ENCODE data around the gene ZBTB33.

ZBTB33 gene

DNA sequence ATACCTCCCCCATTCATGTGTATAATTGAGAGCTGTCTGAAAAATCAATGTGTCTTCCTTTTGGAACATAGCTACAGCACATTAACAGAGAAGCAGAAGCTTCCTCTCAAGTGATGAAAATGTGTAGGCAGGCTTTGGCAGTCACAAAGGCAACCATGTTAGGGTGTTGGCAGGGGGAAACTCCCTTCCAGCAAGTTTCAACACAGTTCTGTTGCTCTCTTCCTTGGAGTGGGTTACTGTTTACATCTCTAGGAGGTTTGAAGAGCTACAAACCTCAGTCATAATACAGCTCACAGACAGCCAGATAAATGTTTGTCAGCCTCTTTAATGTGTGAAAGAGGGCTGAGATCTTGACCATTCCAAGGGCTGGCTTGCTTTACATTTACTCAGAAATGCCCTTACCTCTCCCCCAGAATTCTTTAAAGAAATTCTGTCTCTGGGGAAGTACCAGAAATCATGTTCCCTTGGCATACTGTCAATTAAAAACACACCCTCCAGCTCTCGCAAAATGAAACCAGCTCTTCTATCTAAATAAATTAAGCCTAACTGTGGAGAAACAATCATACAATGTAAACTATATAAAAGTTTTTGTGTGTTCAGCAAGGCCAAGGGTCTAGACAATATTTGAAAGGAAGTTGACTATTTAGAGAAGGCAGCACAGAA is 18.9 kb downstream of the ZBTB33 start:
- peak; percentile 84 for DNase-seq

DNA sequence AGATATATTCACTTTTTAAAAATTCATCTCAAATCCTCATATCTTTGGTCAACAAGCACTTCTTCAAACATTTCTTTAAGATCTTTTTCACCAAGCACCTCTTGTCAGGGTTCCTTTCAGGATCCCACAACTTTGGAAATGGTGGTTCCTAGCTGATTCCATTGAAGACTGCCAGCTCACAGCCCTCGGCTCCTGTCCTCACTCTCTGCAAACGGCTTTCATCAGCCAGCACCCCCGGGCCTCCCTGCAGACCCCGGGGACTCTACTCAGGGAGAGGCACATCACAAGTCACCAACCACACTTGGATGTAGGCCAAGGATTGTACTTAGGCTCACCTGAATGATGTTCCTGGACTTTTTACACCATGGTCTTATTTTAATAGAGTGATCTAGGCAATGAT is 20.0 kb downstream of the ZBTB33 start:
- no peak for DNase-seq

DNA sequence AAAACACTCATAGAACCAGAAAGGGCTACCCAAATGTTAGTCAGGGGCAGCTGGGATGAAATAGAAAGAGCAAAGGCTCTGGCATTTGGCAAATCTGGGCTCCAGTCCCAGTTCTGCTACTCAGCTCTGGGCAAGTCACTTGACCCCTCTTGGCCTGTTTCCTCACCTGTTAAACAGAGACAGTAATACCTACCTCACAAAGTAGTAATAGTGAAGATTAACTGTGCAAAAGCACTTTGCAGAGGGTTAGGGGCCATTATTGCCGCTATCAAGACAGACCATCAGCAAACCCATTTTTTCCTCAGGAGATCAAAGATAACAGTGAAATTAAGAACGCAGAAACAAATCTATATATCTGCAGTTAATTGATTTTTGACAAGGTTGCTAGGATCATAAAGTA is 20.6 kb downstream of the ZBTB33 start:
- no peak for DNase-seq

DNA sequence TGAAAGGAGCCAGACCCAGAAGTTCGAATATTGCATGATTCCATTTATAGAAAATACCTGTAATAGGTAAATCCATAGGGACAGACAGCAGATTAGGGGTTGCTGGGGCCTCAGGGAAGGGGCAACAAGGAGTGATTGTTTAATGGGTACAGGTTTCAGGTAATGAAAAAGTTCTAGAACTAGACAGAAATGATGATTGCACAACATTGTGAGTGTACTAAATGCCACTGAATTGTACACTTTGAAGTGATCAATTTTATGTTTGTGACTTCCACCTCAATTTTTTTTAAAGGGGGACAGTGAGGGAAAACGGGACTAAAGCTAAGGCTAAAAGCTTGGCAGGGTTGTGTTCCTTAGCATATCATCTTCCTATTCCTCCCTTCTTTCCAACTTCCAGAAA is 23.5 kb downstream of the ZBTB33 start:
- no peak for DNase-seq

DNA sequence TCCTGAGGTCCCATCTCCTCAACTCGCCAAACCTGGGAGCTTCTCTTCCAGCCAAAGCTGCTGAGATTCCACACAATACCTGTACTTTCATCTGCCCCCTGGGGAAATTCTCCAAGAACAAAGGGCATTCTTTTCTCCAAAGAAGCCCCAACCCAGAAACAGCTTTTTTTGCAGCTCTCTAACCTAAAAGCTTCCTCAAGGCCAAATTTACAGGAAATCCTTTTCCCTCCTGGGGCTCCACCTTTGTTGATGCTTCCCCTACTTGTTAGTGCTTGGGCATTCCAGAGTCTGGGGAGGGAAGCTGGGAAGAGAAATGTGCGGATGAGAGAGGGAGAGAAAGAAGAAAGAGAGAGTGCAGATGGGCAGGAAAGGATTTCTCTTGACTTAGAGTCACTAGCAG is 24.3 kb downstream of the ZBTB33 start:
- DNase-seq, result no peak

DNA sequence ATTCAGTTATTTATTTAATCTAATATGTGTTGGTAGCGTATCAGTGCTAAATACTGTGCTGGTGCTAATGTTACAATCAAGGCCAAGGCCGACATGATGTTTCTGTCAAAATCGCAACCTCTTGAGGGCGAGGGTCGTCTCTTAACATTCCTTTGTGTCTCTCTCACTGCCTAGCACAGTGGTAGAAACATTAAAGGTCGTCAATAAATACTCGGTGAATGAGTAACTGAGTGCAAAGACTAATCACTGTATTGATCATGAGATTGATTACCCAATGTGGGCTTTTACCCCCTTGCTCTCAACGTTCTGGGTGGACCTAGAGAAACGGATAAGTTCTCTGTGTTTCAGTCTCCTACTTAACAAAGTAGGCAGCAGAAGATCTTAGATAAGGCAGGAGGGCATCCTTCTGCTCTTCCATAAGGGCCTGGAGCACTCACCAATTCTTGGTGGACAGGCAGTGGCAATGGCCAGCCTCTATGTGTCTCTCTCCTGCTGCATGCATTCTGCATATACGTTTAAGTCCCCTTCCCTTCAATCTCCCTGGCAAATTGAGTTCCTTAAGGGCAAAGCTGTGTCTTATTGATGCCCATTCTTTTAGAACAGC is 30.5 kb downstream of the ZBTB33 start:
- DNase-seq, result no peak

DNA sequence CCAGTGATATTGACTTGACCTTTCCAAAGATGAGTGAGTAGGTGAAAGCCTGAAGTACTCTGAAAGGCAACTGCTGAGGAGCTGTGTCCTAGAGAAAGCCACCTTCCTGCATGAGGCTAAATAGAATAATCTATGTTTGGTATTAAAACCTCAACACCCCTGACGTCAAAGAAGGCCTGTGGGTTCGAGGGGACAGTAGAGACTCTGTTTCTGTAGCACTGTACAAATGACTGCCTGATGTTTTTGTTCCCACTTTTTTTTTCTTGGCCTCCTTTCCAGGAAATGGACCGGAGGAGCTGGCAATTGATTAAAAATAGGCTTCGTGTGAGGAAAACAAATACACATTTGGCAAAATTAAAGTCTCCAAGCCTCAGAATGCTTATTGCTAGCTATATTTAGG is 31.1 kb downstream of the ZBTB33 start:
- DNase-seq, result no peak

DNA sequence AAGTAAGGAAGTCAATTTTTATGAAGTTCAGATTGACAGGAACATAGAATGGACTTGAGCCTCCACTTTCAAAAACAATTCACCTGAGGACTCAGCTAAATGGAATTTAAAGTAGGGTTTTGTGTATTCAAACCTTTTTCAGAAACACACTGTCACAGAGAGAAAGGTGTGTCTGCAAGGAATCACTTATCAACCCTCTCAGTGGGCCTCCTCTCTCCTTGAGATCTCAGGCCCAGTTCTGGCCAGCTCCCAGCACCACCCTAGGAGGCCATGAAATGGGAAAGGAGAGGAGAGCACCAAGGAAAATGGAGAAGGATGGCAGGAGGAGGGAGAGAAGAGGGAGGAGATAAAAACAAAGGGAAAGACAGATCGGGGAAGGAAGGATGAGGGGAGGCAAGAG is 32.1 kb downstream of the ZBTB33 start:
- DNase-seq, result no peak

DNA sequence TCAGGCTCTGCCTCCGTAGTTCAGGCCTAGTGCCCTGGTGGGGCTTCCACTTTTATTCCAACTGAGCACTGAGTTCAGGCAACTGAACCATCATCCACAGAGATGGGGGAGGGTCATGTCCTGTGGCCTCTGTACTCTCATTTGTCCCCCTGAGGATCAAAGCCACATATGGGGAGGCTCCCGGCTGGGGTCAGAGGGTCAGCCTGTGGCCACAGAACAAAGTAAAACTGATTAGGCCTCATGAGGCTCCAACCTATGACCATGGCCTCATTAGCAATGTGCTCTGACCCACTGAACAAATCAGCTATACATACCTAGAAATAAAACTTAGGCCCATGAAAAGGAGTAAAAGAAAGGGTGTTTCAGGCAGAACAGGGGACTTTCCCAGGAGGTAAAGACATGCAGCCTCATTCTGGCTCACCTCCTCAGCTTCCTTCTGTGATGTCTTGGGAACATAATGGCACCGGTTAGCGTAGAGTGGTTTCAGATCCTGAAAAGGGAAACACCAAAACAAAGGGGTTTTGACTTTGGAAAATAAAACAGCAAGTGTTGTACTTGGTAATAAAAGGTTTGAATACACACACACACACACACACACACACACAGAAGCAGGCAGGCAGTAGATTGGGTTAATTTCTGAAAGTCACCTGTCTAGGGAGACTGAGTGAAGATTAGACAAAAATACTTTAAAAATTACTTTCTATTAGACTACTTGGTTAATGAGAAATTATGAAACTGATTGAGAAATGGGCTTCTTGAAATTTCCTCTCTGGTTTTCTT is 36.3 kb downstream of the ZBTB33 start:
- peak; percentile 38 for DNase-seq

DNA sequence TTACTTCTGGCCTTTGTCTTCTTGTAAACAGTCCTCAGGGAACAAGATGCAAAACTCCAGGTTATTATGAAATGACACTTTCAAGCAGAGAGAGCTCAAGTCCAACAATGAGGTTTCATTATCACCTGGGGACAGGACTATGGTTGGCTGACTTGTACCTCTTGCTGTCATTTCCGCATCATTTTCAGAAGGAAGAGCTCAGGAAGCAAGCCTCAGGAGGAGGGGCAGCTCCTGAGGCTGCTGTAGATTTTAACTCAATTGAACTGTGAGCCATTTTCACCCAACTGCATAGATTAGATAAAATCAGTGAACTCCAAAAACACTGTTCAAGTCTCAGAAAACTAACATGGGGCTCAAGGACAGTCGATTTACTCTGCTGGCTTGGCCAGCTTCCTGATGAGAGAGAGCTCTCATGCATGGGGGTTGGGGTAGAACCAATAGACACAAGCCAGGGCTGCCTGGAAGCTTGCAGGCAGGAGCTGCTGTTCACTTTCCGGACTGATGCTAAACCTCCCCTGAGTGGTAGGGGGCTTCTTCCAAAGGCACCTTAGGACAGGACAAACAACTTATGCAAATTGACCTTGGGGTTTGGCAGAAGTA is 37.0 kb downstream of the ZBTB33 start:
- no peak for DNase-seq

DNA sequence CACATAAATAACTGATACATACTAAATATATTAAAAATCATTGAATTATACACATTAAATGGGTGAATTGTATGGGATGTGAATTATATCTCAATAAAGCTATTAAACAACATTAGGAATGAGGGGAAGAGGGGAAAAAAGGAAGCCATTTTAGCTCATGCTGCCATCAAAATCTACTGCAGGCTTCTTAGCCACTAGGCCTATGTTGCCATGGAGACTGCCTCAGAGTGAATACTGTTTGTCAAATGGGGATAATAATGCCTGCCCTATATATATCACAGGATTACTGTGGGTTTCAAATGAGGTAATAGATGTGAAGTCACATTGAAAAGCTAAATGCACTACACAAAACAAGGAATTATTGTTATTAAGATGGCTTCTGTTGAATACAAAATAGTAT is 39.5 kb downstream of the ZBTB33 start:
- DNase-seq, result no peak

DNA sequence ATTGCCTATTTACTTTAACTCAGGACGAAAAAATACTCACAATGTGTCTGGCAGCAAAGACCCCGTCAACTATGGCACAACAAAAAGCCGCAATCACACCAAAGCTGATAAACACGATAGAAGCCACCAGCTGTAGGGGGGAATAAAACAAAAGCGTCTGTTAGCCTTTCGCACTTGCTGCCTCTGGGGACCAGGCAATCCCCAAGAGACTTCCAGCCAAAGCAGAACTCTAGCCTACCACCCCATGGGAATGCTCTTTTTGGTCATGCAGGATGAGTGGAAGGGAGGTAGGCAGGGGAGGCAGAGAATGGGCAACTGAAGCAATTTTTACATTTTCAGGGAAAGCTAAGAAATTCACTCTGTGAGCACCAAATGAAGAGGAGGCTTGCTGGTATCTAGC is 40.6 kb downstream of the ZBTB33 start:
- DNase-seq, result no peak

DNA sequence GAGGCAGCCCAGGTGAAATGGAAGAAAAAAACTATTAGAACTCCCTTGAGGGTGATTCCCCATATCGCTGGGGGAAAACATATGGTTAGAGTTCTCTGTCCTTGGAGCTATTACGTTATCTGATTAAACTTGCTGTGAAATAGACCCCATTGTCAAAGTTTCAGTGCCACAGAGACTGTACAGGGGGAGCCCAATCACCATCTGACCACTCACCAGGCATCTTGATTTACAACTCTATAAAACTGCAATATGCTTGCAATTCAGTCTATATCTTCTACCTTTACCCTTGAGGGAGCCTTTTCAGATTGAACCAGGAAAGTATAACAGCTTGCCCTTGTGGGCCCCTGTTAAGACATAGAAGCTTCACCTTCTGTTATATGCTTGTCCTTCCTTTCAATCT is 42.4 kb downstream of the ZBTB33 start:
- DNase-seq, result no peak

DNA sequence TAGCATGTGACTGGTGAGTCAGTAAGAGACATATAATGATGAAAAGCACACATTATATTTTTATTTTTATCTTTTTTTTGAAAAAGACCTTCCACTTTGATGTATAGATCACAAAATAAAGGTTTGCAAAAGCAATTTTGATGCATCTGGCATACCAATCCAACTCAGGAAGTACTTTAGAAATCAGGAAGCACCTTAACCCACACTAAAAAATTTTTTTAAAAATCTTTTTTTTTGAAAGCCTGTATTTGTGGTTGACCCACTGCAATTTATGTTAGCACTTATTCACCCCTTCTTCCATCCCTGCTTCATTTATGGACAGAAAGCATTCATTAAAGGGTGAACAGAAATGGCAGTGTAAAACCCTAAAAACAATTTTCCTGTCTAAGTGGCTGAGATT is 44.0 kb downstream of the ZBTB33 start:
- no peak for DNase-seq

DNA sequence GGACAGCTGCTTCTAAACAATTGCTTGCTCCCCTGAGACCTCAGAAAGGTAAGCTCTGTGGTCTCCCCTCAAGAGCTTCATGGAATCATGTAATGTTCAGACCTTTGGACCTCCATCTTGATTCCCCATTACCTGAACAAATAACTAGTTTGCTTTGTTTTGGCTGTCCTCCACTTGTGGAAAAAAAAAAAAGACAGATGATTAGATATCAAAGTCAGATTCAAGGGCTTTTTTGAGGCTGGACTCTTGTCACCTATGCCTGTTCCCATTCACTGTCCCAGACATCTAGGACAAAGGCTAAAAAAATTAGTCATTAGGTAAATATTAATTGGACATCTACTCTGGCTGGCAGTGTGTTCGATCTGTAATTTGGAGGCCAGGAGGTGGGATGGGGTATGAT is 47.3 kb downstream of the ZBTB33 start:
- DNase-seq, result no peak

DNA sequence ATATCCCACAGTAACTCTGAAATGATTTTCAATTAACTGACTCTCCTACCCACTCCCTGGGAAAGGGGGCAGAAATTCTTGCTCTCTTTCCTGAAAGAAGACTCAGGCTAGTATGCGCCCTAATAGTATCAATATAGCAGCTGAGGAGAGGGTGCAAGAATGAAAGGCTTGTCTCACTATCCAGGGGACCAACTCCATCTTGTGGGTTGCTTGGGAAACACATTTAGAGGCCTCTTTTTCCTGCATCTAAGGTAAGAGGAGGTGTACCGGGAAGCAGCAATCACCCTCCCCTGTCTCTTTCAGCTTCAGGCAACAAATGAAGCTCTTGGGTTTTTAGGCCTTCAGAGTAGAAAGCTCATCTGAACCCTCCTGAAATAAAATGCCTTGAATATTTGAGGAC is 49.3 kb downstream of the ZBTB33 start:
- DNase-seq, result no peak

DNA sequence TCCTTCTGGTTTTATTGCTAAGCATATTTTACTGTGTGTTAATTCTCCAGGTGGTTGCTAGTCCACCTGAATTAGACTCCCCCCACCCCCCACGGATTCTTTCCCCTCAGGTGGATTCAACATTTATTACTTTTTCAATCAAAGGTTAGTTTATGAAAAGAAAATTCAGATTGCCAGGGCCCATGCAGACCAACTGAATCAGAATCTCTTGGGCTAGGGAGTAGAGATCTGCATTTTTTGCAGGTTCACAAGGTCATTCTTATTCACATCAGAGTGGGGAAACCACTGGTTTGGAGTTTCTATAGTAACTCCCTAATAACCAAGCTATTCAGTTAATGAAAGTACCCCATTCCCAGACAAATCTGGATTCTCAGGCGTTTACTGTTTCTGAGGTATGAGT is 50.9 kb downstream of the ZBTB33 start:
- DNase-seq, result no peak

DNA sequence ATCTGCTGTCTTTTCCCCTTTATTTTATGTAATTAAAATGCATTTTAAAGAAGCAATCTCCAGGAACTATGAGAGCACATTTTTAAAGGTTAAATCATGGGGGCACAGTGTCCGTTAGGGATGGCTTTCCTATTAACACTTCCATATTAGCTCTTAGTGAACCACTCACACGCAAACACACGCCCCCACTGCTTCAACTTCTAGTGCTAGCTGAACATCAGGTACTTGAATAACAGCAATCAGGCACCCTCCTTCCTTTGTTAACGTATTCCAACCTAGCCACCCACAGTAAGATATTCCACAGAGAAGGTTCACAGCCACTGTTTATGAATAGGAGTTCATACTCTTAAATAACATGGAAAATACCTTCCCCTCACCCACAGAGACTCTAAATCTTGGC is 51.3 kb downstream of the ZBTB33 start:
- DNase-seq, result no peak

DNA sequence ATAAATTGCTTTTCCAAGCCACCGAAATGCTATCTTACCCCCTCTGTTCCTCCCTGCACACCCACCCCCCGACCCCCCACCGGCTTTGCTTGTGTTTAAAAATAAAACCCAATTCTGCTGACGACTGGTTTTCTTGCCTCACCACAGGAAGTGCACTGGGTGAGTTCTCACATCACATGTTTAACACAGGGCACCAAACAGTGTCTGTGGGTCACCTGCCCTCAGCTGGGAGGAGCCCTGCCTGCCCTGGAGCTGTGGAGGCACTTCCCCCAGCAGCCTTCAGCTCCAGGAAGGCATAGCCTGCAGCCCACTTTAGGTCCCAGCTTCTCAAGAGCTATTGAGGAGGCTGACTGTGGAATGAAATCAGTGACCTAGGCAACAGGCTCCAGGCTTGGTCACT is 51.8 kb downstream of the ZBTB33 start:
- DNase-seq, result peak; percentile 37

DNA sequence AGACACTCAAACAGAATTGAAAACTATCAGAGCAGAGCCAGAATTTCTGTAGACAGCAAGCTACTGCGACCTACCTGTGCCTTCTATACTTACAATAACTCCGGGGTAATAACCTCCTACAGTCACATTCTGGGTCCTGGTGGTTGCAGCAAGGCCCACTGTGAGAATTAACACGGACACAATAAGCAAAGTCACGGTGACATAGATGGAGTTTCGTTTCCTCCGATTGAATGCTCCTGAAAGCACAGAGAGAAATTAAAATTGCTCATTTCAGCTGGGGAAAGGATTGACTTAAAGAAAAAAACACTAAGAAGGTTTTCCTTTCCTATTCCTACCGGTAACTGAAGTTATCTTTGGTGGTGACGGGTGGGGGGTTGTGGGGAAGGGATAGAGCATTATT is 53.6 kb downstream of the ZBTB33 start:
- DNase-seq, result peak; percentile 70

DNA sequence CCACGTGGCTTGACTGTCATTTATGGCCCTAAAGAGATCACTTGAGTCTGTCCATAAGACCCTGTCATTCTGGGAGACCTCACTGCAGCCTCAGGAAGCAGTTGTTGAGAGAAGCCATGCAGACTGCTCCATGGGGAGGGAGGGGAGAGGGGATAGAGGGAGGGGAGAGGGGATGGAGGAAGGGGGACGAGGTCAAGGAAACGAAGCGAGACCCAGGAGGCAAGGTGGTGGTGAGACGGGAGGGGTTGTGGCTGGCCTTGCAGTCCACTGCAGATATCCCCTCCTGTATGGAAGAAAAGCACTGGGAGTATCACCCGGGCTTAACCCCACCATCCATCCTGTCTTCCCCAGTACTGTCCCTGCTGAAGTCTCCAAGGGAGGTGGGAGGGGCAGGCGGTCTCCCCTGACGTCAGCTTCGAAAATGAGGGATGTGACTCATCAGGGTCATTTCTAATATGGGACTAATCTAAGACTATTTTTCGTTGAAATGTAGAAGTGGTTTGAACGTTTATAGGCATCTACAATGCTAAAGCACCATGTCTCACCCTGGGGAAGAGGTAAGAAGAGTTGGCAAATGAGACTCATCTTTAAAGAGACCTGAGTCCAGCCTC is 55.0 kb downstream of the ZBTB33 start:
- peak; percentile 61 for DNase-seq

DNA sequence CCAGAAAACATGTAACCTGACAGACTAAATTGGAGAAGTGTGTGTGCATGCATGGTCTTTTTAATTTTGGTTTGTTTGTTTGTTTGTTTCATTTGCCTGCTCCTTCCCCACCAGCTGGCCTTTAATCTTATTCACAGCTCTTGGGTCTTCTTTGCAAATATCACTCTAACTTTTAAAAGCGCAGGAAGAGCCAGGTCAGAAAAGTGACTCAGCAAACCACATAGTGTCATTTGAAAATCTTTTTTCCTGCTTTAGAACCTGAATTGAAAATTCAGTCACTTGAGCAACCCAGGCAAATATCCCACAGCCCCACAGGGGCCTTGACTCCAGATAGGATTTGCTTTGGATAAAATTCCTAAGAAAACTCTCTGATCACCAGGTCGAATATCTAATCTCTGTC is 56.0 kb downstream of the ZBTB33 start:
- DNase-seq, result no peak
